RPMI8226 (cell line): ENCODE results near the gene TMEM126A.
"Not testable (repeated sequence)": the region's sequence is repeated elsewhere in the genome, so short reads cannot be mapped to it uniquely, and the experiment has no call there.

Experiments used
- DNase-seq: peaks from one replicate; pipeline ENCODE4 v3.0.0-alpha.2; 2015

TMEM126A gene

GRCh38 chr11:85647604-85648299 lies at the start of gene TMEM126A:
TSS of gene TMEM126A (plus strand) at chr11:85647967. CDS start at chr11:85650256, 2,289 bp downstream.
- DNase-seq = peak; percentile 91

DNA sequence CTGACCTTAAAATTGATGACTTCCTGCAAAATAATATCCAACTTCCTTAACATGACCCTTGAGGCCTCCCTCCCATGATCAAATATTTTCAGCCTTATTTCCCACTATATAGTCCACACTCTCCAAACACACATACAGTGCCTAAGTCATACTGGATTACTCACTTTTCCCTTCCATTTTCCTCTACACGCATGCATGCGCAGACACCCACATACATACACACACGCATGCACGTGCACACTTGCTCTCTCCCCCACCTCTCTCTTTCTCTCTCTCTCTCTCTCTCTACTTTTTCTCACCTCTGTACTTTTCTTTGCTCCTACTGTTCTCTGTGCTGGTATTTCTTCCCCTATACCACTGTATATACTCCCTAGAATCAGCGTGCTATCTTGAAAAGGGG lies 48.7 kb upstream of the TMEM126A start:
- DNase-seq = no peak

DNA sequence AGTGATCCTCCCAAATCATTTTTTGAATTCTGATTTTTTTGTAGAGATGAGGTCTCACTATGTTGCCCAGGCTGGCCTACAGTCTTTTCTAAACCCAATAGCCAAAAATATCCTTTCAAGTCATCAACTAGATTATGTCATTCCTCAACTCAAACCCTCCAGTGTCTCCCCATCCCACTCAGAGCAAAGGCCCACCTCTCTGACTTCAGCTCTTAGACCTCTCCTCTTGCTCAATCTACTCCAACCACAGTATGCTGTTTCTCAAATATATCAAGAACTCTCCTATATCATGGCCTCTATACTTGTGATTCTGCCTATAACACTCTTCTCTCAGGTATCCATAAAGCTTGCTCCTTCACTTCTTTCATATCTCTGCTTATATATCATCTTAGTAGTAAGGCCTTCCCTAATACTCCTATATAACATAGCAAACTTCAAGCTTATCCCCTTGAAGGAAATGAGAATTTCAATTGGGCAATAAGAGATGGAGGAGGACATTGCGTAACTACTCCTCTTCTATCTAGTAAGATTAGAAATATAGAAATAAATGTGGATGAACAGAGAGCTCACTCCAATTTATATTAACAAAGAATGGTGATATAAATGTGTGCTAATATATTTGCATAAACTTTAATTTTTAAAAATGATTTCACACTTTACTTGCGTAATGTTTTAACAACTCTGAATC lies 45.1 kb upstream of the TMEM126A start:
- DNase-seq = no peak

DNA sequence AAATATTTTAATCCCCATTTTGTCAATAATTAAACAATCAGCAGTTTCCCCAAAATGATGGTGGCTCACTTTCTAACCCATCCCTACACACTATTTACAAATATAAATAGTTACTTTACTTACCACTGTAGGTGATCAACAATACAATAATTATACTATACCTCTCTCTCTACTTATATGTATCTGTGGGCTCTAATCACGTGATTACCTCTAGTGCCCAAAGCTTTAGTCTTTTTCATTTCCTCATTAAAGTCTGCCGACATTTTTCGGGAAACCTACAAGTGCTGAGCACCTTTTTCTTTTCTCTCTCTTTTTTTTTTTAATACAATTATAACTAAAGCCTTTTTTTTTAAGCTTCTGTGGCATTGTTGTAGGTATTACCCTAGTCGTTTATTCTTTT lies 44.5 kb upstream of the TMEM126A start:
- no peak for DNase-seq

- DNase-seq = not testable (repeated sequence)
Observed at GRCh38 chr11:85606237-85606636, 41.5 kb upstream of the TMEM126A start.

- DNase-seq = not testable (repeated sequence)
Observed at GRCh38 chr11:85608621-85609020, 39.1 kb upstream of the TMEM126A start.

GRCh38 chr11:85609286-85609685 lies 38.5 kb upstream of the TMEM126A start:
- not testable (repeated sequence) for DNase-seq

DNA sequence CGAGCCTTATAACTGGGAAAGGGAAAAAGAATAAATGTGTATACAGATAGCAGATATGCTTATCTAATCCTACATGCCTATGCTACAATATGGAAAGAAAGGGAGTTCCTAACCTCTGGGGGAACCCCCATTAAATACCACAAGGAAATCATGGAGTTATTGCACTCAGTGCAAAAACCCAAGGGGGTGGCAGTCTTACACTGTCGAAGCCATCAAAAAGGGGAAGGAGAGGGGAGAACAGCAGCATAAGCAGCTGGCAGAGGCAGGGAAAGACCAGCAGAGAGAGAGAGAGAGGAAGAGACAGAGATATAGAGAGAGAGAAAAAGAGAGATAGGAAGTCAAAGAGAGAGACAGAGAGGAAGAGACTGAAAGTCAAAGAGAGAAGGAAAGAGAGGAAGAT lies 36.1 kb upstream of the TMEM126A start:
- not testable (repeated sequence) for DNase-seq

DNA sequence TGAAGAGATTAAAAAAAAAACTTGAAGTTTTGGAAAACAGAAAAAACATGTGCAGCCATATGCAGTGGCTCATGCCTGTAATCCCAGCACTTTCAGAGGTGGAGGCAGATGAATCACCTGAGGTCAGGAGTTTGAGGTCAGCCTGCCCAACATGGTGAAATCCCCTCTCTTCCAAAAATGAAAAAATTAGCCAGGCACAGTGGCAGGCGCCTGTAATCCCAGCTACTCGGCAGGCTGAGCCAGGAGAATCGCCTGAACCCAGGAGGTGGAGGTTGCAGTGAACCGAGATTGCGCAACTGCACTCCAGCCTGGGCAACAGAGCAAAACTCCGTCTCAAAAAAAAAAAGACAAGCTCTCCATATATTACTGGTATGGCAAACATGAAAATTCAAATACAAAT lies 28.3 kb upstream of the TMEM126A start:
- DNase-seq = no peak

DNA sequence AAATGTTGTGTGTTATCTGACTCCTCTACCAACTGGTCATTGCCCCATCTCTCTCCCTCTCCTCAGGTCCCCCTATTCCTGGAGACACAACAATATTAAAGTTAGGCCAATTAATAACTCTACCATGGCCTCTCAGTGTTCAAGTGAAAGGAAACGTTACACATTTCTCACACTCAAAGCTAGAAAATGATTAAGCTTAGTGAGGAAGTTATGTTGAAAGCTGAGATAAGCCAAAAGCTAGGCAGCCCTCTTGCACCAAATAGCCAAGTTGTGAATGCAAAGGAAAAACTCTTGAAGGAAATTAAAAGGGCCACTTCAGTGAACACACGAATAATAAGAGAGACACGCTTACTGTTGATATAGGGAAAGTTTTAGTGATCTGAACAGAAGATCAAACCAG lies 27.5 kb upstream of the TMEM126A start:
- no peak for DNase-seq

DNA sequence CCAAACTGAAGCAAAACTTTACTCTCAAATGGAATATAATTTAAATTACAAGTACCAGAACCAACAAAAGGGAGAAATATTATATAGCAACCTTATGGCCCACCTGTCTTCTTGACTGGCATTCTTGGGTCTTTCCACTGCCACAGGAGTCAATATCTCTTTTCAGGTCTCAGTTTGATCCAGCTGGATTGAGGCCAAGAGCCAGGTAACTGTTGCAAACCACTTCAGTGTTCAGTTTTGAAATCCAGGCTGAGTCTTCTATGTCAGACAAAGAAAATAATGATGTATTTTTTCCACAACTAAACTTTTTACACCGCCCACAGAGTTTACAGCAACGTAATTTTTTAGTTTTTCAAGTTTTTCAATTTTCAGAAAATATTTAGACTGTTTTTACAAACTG lies 21.3 kb upstream of the TMEM126A start:
- DNase-seq = peak; percentile 15

DNA sequence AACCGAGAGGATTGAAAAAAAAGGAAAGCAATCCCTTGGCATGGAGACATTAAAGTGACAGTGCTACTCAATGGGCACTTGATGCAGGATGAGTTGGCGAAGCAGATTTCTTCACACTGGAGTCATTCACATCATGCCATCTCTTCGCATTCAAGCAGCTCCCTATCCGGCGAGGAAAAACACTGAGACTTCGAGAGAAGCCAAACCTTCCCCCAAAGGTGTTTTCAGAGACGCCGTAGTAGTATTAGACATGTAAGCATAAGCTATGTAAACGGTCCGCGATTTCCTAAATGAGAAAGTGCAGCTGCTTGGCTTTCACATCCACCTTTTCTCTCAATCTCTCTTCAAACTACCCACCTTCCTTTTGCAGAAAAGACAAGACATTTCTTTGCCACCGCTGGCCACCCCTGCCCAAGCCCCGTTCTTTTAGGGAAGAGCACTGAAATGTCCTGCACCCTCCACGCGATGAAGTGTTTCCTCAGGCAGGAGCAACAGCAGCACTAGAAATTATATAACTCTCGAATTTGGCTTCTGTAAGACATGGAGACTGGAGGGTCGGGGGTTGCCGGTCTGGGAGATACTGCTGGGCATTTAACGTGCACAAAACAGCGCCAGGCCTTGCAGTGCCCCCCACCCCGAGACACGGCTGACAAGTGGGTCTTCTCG lies 20.3 kb upstream of the TMEM126A start, which contains the start of gene DLG2:
Gene DLG2 (minus strand): TSS at position 13 of the 666 bp plus-strand sequence.
- DNase-seq = peak; percentile 35

- DNase-seq = peak; percentile 98
Observed at GRCh38 chr11:85627998-85628770, 19.6 kb upstream of the TMEM126A start, which contains the start of gene TMEM126B. TSS of gene TMEM126B (plus strand) at chr11:85628593. CDS start at chr11:85628608, 15 bp downstream.

DNA sequence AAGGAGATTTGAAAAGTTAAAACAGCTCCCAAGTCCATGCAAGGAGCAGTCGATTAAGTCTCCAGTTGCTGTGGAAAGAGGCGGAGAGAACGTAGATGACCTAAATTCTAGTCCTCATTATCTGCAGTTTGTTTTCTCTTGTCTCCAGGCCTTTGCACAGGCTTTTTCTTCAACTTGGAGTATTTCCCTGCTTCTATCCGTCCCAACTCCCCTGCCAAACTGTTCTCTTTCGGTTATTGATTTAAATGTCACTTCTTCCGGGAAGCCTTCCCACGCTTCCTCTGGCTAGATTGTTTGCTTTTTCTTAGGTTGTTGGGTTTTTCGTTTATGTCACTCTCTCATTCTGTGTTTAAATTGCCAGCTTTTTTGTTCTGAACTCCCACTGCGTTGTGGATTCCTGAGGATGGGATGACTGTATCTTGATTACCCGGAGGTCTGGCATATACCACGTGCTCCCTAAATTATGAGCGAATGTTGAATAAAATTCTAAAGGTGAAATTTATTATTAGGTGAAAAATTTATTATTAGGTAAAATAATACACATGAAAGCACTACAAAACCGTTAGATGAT lies 18.9 kb upstream of the TMEM126A start:
- DNase-seq = no peak

- DNase-seq = no peak
Observed at GRCh38 chr11:85634747-85635146, 13.0 kb upstream of the TMEM126A start.

GRCh38 chr11:85643191-85643614 lies 4.6 kb upstream of the TMEM126A start:
- DNase-seq = peak; percentile 15

GRCh38 chr11:85647078-85647477 lies 689 bp upstream of the TMEM126A start:
- DNase-seq = no peak

DNA sequence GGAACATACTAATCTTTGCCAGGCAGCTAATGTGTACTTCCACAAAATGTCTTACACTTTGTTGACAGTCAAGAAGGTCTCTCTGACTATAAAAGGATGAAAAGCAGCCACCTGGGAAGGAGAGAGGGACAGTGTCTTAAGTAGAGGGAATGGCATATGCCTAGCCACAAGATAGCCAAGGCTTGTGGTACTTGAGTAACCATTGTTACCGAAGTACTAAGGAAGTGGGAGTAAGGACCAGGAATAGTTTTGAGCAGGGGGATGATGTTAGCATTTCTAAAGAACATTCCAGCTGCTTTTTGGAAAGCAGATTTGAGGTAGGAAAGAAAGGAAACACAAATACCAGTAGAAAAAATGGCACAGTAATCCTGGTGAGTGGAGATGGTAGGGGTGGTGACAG lies 3.4 kb downstream of the TMEM126A start:
- no peak for DNase-seq

GRCh38 chr11:85652786-85653447 lies 5.2 kb downstream of the TMEM126A start:
- no peak for DNase-seq

- DNase-seq = not testable (repeated sequence)
Observed at GRCh38 chr11:85654343-85654742, 6.6 kb downstream of the TMEM126A start.

DNA sequence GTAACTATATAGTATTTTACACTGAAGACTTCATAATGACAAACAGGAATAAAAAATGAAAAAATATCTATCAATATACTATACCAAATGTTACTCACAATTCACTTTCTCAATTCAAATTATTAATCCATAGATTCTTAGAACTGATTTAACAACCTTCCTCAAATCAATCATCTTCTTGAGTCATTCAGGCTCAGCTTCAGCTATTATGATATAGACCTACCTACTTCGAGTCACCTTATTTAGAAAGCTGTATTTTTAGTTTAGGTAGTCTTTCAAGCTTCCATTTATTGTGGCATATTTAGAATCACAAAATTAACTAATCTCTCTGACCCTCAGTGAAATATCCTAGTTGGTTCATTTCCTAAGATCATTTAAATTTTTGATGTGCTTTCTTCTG lies 9.0 kb downstream of the TMEM126A start:
- no peak for DNase-seq

DNA sequence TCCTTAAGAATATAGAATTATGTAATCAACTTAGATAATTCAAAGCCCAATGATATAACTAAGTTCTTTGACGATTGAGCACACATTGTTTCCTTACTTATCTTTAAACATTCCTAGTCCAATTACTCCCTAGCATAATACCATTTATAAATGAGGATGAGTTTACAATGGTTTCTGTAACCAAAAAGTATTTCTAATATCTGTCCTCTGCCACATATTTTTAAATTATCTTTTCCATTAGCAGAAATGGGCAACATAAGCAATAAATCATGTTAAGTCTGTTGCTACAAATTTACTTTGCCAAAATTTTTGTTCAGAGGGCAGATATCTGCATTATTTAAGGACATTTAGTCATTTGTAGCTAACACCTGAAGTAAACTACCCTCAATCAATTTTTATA lies 10.4 kb downstream of the TMEM126A start:
- DNase-seq = no peak
